Activated CD8-positive, alpha-beta T cell treated with anti-CD3 and anti-CD28 coated beads for 36 hours (primary cell): Measurements from ENCODE around the gene ID4. TPM values are rescaled to one million over a fixed set of nuclear protein-coding genes. Genes with fewer than 3 reads are reported as not detected.

Source experiments
- ATAC-seq: fragments of 200-7000 bp; cut with Tn5 transposase; one replicate; pipeline ENCODE4 v1.10.0; 2021; ENCODE audit warnings: mild to moderate bottlenecking, moderate library complexity
- CTCF ChIA-PET: fragments of 350-600 bp; sonication (Branson Sonifier 250); formaldehyde crosslinking; loops from one replicate; lab custom pipeline; 2021; ENCODE audit warnings: antibody characterized with exemption; lab: Charles Lee
- POLR2A ChIA-PET: fragments of 350-600 bp; sonication (Branson Sonifier 250); formaldehyde crosslinking; loops from one replicate; lab custom pipeline; 2021; ENCODE audit warnings: antibody characterized with exemption; lab: Charles Lee
- DNase-seq: peaks from one replicate; pipeline ENCODE4 v3.0.0-alpha.2; 2020
- H3K27ac Mint-ChIP-seq: one replicate; pipeline ENCODE4 v1.8.0; 2021; ENCODE audit warnings: mild to moderate bottlenecking, mixed read lengths
- H3K27me3 Mint-ChIP-seq: one replicate; pipeline ENCODE4 v1.8.0; 2021; ENCODE audit warnings: mixed read lengths
- H3K36me3 Mint-ChIP-seq: one replicate; pipeline ENCODE4 v1.8.0; 2021; ENCODE audit warnings: low read depth, mixed read lengths
- H3K4me1 Mint-ChIP-seq: one replicate; pipeline ENCODE4 v1.8.0; 2021; ENCODE audit warnings: low read depth, mixed read lengths
- H3K4me3 Mint-ChIP-seq: one replicate; pipeline ENCODE4 v1.8.0; 2021; ENCODE audit warnings: mild to moderate bottlenecking, moderate library complexity, mixed read lengths
- H3K9me3 Mint-ChIP-seq: one replicate; pipeline ENCODE4 v1.8.0; 2021; ENCODE audit warnings: mixed read lengths
- CTCF ChIP-seq: fragments of 200-600 bp; IDR thresholded peaks from one replicate; pipeline ENCODE4 v1.8.0; 2022; ENCODE audit warnings: antibody characterized with exemption, mild to moderate bottlenecking
- intact Hi-C: fragments of 100-400 bp; cut with micrococcal nuclease; formaldehyde crosslinking; loops from one replicate; pipeline ENCODE4 v1.10.0; 2022
- total RNA-seq, 2 experiments: library from RNA; stranded (reverse); gene quantifications; one replicate each; pipeline ENCODE4 v1.2.3, GENCODE V29; 2021

Gene ID4
- total RNA-seq, 2 experiments from 2014 or later = not detected

- intact Hi-C loops = no loop called here
- peaks cover 3% of the 10 kb centered on the region for H3K36me3 Mint-ChIP-seq
- ChIA-PET POLR2A (no interaction called here), CTCF (no interaction called here)
- H3K27ac Mint-ChIP-seq = no peak overlapping the region
- ATAC-seq = no peak
- H3K9me3 Mint-ChIP-seq = no peaks in the 10 kb centered on the region
- no peak for TF ChIP-seq CTCF
- H3K4me1 Mint-ChIP-seq = peaks cover 4% of the 10 kb centered on the region
- H3K27me3 Mint-ChIP-seq = peaks cover 46% of the 10 kb centered on the region
- DNase-seq = no peak
- H3K4me3 Mint-ChIP-seq = no peak overlapping the region
Measured at GRCh38 chr6:19838442-19839236, 1.5 kb downstream of the ID4 start.

- ChIA-PET CTCF (no interaction called here), POLR2A (no interaction called here)
- ATAC-seq = no peak
- H3K9me3 Mint-ChIP-seq = no peaks in the 10 kb centered on the region
- peaks cover 3% of the 10 kb centered on the region for H3K36me3 Mint-ChIP-seq
- no peak overlapping the region for H3K27ac Mint-ChIP-seq
- peaks cover 4% of the 10 kb centered on the region for H3K4me1 Mint-ChIP-seq
- TF ChIP-seq CTCF = no peak
- intact Hi-C loops = no loop called here
- H3K4me3 Mint-ChIP-seq = no peak overlapping the region
- no peak for DNase-seq
- H3K27me3 Mint-ChIP-seq = peaks cover 45% of the 10 kb centered on the region
Measured at GRCh38 chr6:19839237-19839546, 2.0 kb downstream of the ID4 start.

- Mint-ChIP-seq H3K9me3 (no peaks in the 10 kb centered on the region), H3K4me3 (no peak overlapping the region), H3K27ac (no peak overlapping the region), H3K36me3 (peaks cover 3% of the 10 kb centered on the region), H3K4me1 (peaks cover 4% of the 10 kb centered on the region), H3K27me3 (peaks cover 45% of the 10 kb centered on the region)
- TF ChIP-seq CTCF = no peak
- DNase-seq (no peak), ATAC-seq (no peak)
- POLR2A ChIA-PET = no interaction called here
- intact Hi-C loops = no loop called here
- CTCF ChIA-PET = no interaction called here
Measured at GRCh38 chr6:19839788-19840187, 2.6 kb downstream of the ID4 start.

GRCh38 chr6:19841181-19841580 lies 4.0 kb downstream of the ID4 start:
- no peaks in the 10 kb centered on the region for H3K9me3 Mint-ChIP-seq
- H3K4me1 Mint-ChIP-seq = peaks cover 4% of the 10 kb centered on the region
- H3K27me3 Mint-ChIP-seq = peaks cover 39% of the 10 kb centered on the region
- intact Hi-C loops = no loop called here
- DNase-seq (no peak), ATAC-seq (no peak)
- H3K27ac Mint-ChIP-seq = no peak overlapping the region
- peaks cover 3% of the 10 kb centered on the region for H3K36me3 Mint-ChIP-seq
- H3K4me3 Mint-ChIP-seq = no peak overlapping the region
- POLR2A ChIA-PET = no interaction called here
- TF ChIP-seq CTCF = no peak
- CTCF ChIA-PET = no interaction called here

GRCh38 chr6:19842030-19842615 lies 5.0 kb downstream of the ID4 start:
- peaks cover 4% of the 10 kb centered on the region for H3K4me1 Mint-ChIP-seq
- H3K27ac Mint-ChIP-seq = no peak overlapping the region
- no peak overlapping the region for H3K4me3 Mint-ChIP-seq
- DNase-seq (no peak), ATAC-seq (no peak)
- ChIA-PET POLR2A (no interaction called here), CTCF (no interaction called here)
- peaks cover 35% of the 10 kb centered on the region for H3K27me3 Mint-ChIP-seq
- H3K9me3 Mint-ChIP-seq = no peaks in the 10 kb centered on the region
- peaks cover 1% of the 10 kb centered on the region for H3K36me3 Mint-ChIP-seq
- TF ChIP-seq CTCF = no peak
- intact Hi-C loops = no loop called here
